DMS114 treated with DMSO at 0.1 percent for 48 hours (cell line): ENCODE results near the gene VGLL2.

Experiments used
- DNase-seq: peaks from one replicate; lab custom pipeline; 2025; ENCODE audit not compliant: unreplicated experiment; lab: John Stamatoyannopoulos, UW

The VGLL2 gene

GRCh38 chr6:117311726-117312125, 46.4 kb downstream of the VGLL2 start:
- DNase-seq, result no peak

GRCh38 chr6:117317261-117317660, 51.9 kb downstream of the VGLL2 start:
- peak; percentile 15 for DNase-seq
